A673 (cell line): Measurements from ENCODE around the gene GPBP1L1.

Experiments used
- CTCF ChIP-seq: fragments of 300-800, 200-600 bp; sonication (generic); conservative IDR thresholded peaks from 2 replicates; pipeline ENCODE4 v1.5.1; 2017; ENCODE audit warnings: low read depth, mild to moderate bottlenecking, antibody characterized with exemption, low read length, moderate library complexity, mixed read lengths
- EZH2 ChIP-seq: fragments of 200-600 bp; sonication (generic); IDR thresholded peaks from 2 replicates; pipeline ENCODE4 v1.6.1; 2017; ENCODE audit warnings: borderline replicate concordance, low read depth, mild to moderate bottlenecking, mixed read lengths, antibody characterized with exemption, low read length; ENCODE audit not compliant: poor library complexity, severe bottlenecking

- TF ChIP-seq CTCF = no peak
- no peak for TF ChIP-seq EZH2
These were observed 29.6 kb downstream of the GPBP1L1 start for GRCh38 chr1:45656573-45657226.
